ENCODE data around the gene BGN.

Gene BGN

GRCh38 chrX:153549231-153549630 is 54.5 kb downstream of the BGN start:
- H4K91ac ChIP-seq (ENCODE audit: low read depth, low read length) = no peak overlapping the region
- H3K36me3 ChIP-seq (ENCODE audit: control insufficient read depth in 1 of 2, insufficient read depth in 2 of 2, low read length in 2 of 2) = no peaks in the 10 kb centered on the region
- H4K12ac ChIP-seq (ENCODE audit: low read depth, low read length) = no peak overlapping the region
- no peak overlapping the region for H3K18ac ChIP-seq (ENCODE audit: low read length)
- H3K27me3 ChIP-seq (ENCODE audit: insufficient read depth, low read length) = no peaks in the 10 kb centered on the region
- no peak overlapping the region for H3K4me3 ChIP-seq (ENCODE audit: low read depth, low read length)
- no CpG with 5 or more reads among the region's 17 CpGs for WGBS (ENCODE audit: extremely low coverage, insufficient coverage, insufficient read length)
- no peak overlapping the region for H3K4ac ChIP-seq (ENCODE audit: low read depth, low read length)
- no peak overlapping the region for H3K27ac ChIP-seq (ENCODE audit: low read depth, low read length)
- no peak overlapping the region for H2BK5ac ChIP-seq (ENCODE audit: low read depth, low read length, poor library complexity)
- no peaks in the 10 kb centered on the region for H3K4me1 ChIP-seq (ENCODE audit: control insufficient read depth in 1 of 2, insufficient read depth in 2 of 2, low read length in 2 of 2)
- no peak overlapping the region for H3K4me2 ChIP-seq (ENCODE audit: low read length)
- H3K9ac ChIP-seq (ENCODE audit: low read length) = no peak overlapping the region
- no peak overlapping the region for H3K23ac ChIP-seq (ENCODE audit: low read length)
- no peaks in the 10 kb centered on the region for H3K79me2 ChIP-seq (ENCODE audit: control insufficient read depth, insufficient read depth, low read length, poor library complexity)
- no peaks in the 10 kb centered on the region for H3K9me3 ChIP-seq (ENCODE audit: insufficient read depth, low read depth, low read length)
- H2AFZ ChIP-seq (ENCODE audit: insufficient read depth, low read length, poor library complexity) = no peak overlapping the region
- H2BK120ac ChIP-seq (ENCODE audit: insufficient read depth, low read length, poor library complexity) = no peak overlapping the region
- DNase-seq = no peak
- no peak overlapping the region for H4K8ac ChIP-seq (ENCODE audit: low read depth, low read length)
- H2BK12ac ChIP-seq (ENCODE audit: low read length) = no peak overlapping the region
- no peak overlapping the region for H3K14ac ChIP-seq (ENCODE audit: low read length)
- H3K79me1 ChIP-seq (ENCODE audit: low read length) = no peaks in the 10 kb centered on the region
- no peak overlapping the region for H2AK5ac ChIP-seq (ENCODE audit: low read length)

GRCh38 chrX:153549807-153550206 is 55.0 kb downstream of the BGN start:
- Histone ChIP-seq H3K79me2 (ENCODE audit: control insufficient read depth, insufficient read depth, low read length, poor library complexity) (no peaks in the 10 kb centered on the region), H3K4me2 (ENCODE audit: low read length) (no peak overlapping the region), H3K14ac (ENCODE audit: low read length) (no peak overlapping the region), H3K9me3 (ENCODE audit: insufficient read depth, low read depth, low read length) (no peaks in the 10 kb centered on the region), H3K36me3 (ENCODE audit: control insufficient read depth in 1 of 2, insufficient read depth in 2 of 2, low read length in 2 of 2) (no peaks in the 10 kb centered on the region), H3K79me1 (ENCODE audit: low read length) (no peaks in the 10 kb centered on the region), H3K18ac (ENCODE audit: low read length) (no peak overlapping the region), H3K27ac (ENCODE audit: low read depth, low read length) (no peak overlapping the region), H2AFZ (ENCODE audit: insufficient read depth, low read length, poor library complexity) (no peak overlapping the region), H3K4me3 (ENCODE audit: low read depth, low read length) (no peak overlapping the region), H4K12ac (ENCODE audit: low read depth, low read length) (no peak overlapping the region), H3K27me3 (ENCODE audit: insufficient read depth, low read length) (no peaks in the 10 kb centered on the region), H4K8ac (ENCODE audit: low read depth, low read length) (no peak overlapping the region), H3K9ac (ENCODE audit: low read length) (no peak overlapping the region), H2BK5ac (ENCODE audit: low read depth, low read length, poor library complexity) (no peak overlapping the region), H2BK120ac (ENCODE audit: insufficient read depth, low read length, poor library complexity) (no peak overlapping the region), H3K23ac (ENCODE audit: low read length) (no peak overlapping the region), H3K4me1 (ENCODE audit: control insufficient read depth in 1 of 2, insufficient read depth in 2 of 2, low read length in 2 of 2) (no peaks in the 10 kb centered on the region), H3K4ac (ENCODE audit: low read depth, low read length) (no peak overlapping the region), H2AK5ac (ENCODE audit: low read length) (no peak overlapping the region), H2BK12ac (ENCODE audit: low read length) (no peak overlapping the region), H4K91ac (ENCODE audit: low read depth, low read length) (no peak overlapping the region)
- no peak for DNase-seq
- no CpG with 5 or more reads among the region's 16 CpGs for WGBS (ENCODE audit: extremely low coverage, insufficient coverage, insufficient read length)

- no CpG with 5 or more reads among the region's 5 CpGs for WGBS (ENCODE audit: extremely low coverage, insufficient coverage, insufficient read length)
- Histone ChIP-seq H2BK5ac (ENCODE audit: low read depth, low read length, poor library complexity) (no peak overlapping the region), H2AK5ac (ENCODE audit: low read length) (no peak overlapping the region), H3K9ac (ENCODE audit: low read length) (no peak overlapping the region), H3K4me1 (ENCODE audit: control insufficient read depth in 1 of 2, insufficient read depth in 2 of 2, low read length in 2 of 2) (no peaks in the 10 kb centered on the region), H3K23ac (ENCODE audit: low read length) (no peak overlapping the region), H3K27ac (ENCODE audit: low read depth, low read length) (no peak overlapping the region), H3K4ac (ENCODE audit: low read depth, low read length) (no peak overlapping the region), H4K12ac (ENCODE audit: low read depth, low read length) (no peak overlapping the region), H4K91ac (ENCODE audit: low read depth, low read length) (no peak overlapping the region), H2BK12ac (ENCODE audit: low read length) (no peak overlapping the region), H3K27me3 (ENCODE audit: insufficient read depth, low read length) (no peaks in the 10 kb centered on the region), H3K79me1 (ENCODE audit: low read length) (no peaks in the 10 kb centered on the region), H4K8ac (ENCODE audit: low read depth, low read length) (no peak overlapping the region), H3K4me2 (ENCODE audit: low read length) (no peak overlapping the region), H3K14ac (ENCODE audit: low read length) (no peak overlapping the region), H3K18ac (ENCODE audit: low read length) (no peak overlapping the region), H3K36me3 (ENCODE audit: control insufficient read depth in 1 of 2, insufficient read depth in 2 of 2, low read length in 2 of 2) (no peaks in the 10 kb centered on the region), H2AFZ (ENCODE audit: insufficient read depth, low read length, poor library complexity) (no peak overlapping the region), H3K4me3 (ENCODE audit: low read depth, low read length) (no peak overlapping the region), H3K79me2 (ENCODE audit: control insufficient read depth, insufficient read depth, low read length, poor library complexity) (no peaks in the 10 kb centered on the region), H3K9me3 (ENCODE audit: insufficient read depth, low read depth, low read length) (no peaks in the 10 kb centered on the region), H2BK120ac (ENCODE audit: insufficient read depth, low read length, poor library complexity) (no peak overlapping the region)
- DNase-seq = peak; percentile 69
Measured at GRCh38 chrX:153551135-153551534, 56.4 kb downstream of the BGN start.

- no peak overlapping the region for H3K4ac ChIP-seq (ENCODE audit: low read depth, low read length)
- H4K12ac ChIP-seq (ENCODE audit: low read depth, low read length) = no peak overlapping the region
- H3K4me2 ChIP-seq (ENCODE audit: low read length) = no peak overlapping the region
- H3K27ac ChIP-seq (ENCODE audit: low read depth, low read length) = no peak overlapping the region
- no peak overlapping the region for H3K9ac ChIP-seq (ENCODE audit: low read length)
- no peak overlapping the region for H4K8ac ChIP-seq (ENCODE audit: low read depth, low read length)
- no peak overlapping the region for H2BK120ac ChIP-seq (ENCODE audit: insufficient read depth, low read length, poor library complexity)
- H3K79me1 ChIP-seq (ENCODE audit: low read length) = no peaks in the 10 kb centered on the region
- H3K36me3 ChIP-seq (ENCODE audit: control insufficient read depth in 1 of 2, insufficient read depth in 2 of 2, low read length in 2 of 2) = no peaks in the 10 kb centered on the region
- no peaks in the 10 kb centered on the region for H3K27me3 ChIP-seq (ENCODE audit: insufficient read depth, low read length)
- H3K4me3 ChIP-seq (ENCODE audit: low read depth, low read length) = no peak overlapping the region
- no peak overlapping the region for H2BK5ac ChIP-seq (ENCODE audit: low read depth, low read length, poor library complexity)
- H2AFZ ChIP-seq (ENCODE audit: insufficient read depth, low read length, poor library complexity) = no peak overlapping the region
- no peak overlapping the region for H2BK12ac ChIP-seq (ENCODE audit: low read length)
- no peak overlapping the region for H3K18ac ChIP-seq (ENCODE audit: low read length)
- DNase-seq = peak; percentile 48 to 74
- H3K9me3 ChIP-seq (ENCODE audit: insufficient read depth, low read depth, low read length) = no peaks in the 10 kb centered on the region
- H2AK5ac ChIP-seq (ENCODE audit: low read length) = no peak overlapping the region
- H3K14ac ChIP-seq (ENCODE audit: low read length) = no peak overlapping the region
- no peak overlapping the region for H4K91ac ChIP-seq (ENCODE audit: low read depth, low read length)
- no peaks in the 10 kb centered on the region for H3K4me1 ChIP-seq (ENCODE audit: control insufficient read depth in 1 of 2, insufficient read depth in 2 of 2, low read length in 2 of 2)
- WGBS (ENCODE audit: extremely low coverage, insufficient coverage, insufficient read length) = no CpG with 5 or more reads among the region's 17 CpGs
- no peak overlapping the region for H3K23ac ChIP-seq (ENCODE audit: low read length)
- H3K79me2 ChIP-seq (ENCODE audit: control insufficient read depth, insufficient read depth, low read length, poor library complexity) = no peaks in the 10 kb centered on the region
Measured at GRCh38 chrX:153554519-153555167, 59.9 kb downstream of the BGN start.

All from trophoblast cell (in vitro differentiated cells and primary cell).